Right atrium auricular region (tissue), 2 donors: ENCODE results near the gene CNPY1. TPM values are rescaled to one million over a fixed set of nuclear protein-coding genes. Genes with fewer than 3 reads are reported as not detected.
"Not testable (repeated sequence)": the region's sequence is repeated elsewhere in the genome, so short reads cannot be mapped to it uniquely, and the experiment has no call there.

Experiments used
- DNase-seq: peaks from one replicate; pipeline ENCODE4 v3.0.0-alpha.2; 2019; ENCODE audit warnings: low spot score
- H3K27ac ChIP-seq, 2 donors: fragments of 200-600 bp; sonication (generic); 1 replicate in 1 of 2; 2 replicates in 1 of 2; pipeline ENCODE4 v1.5.1; 2016 to 2019
- H3K27me3 ChIP-seq, 2 donors: fragments of 200-600 bp; sonication (generic); one replicate each; pipeline versions ENCODE4 v1.5.1 to v1.6.0; 2017 to 2019
- H3K36me3 ChIP-seq: fragments of 200-600 bp; sonication (generic); one replicate; pipeline ENCODE4 v1.5.1; 2016
- H3K4me1 ChIP-seq, 2 donors: fragments of 200-600 bp; sonication (generic); one replicate each; pipeline versions ENCODE4 v1.5.1 to v1.6.0; 2017 to 2019
- H3K4me3 ChIP-seq, 2 donors: fragments of 200-600 bp; sonication (generic); 1 replicate in 1 of 2; 2 replicates in 1 of 2; pipeline ENCODE4 v1.5.1; 2017 to 2019; ENCODE audit warnings: mild to moderate bottlenecking in 1 of 2, moderate library complexity in 1 of 2
- H3K9me3 ChIP-seq, 2 donors: fragments of 200-600 bp; sonication (generic); one replicate each; pipeline ENCODE4 v1.5.1; 2019
- CTCF ChIP-seq, 2 donors: fragments of 200-600 bp; sonication (generic); IDR thresholded peaks; one replicate each; pipeline ENCODE4 v1.5.1; 2019; ENCODE audit warnings: antibody characterized with exemption in 2 of 2
- total RNA-seq, 2 donors: library from RNA; depleted of rRNA; stranded (reverse); fragments of >200 nt; gene quantifications; one replicate each; pipeline ENCODE4 v1.1.0, GENCODE V29; 2016

CNPY1 gene
- total RNA-seq, 2 donors from 2014 or later, result not detected

GRCh38 chr7:155566011-155566836, 19.9 kb upstream of the CNPY1 start:
- no peak for DNase-seq
- no peaks in the 10 kb centered on the region for H3K4me1 ChIP-seq
- no peaks in the 10 kb centered on the region for H3K9me3 ChIP-seq
- TF ChIP-seq CTCF (IDR thresholded peaks at IDR 0.05), result no peak
- no peaks in the 10 kb centered on the region for H3K36me3 ChIP-seq
- H3K27me3 ChIP-seq, result no peaks in the 10 kb centered on the region
- H3K4me3 ChIP-seq, result no peak overlapping the region
- H3K27ac ChIP-seq, result no peak overlapping the region

GRCh38 chr7:155565596-155565995, 19.2 kb upstream of the CNPY1 start:
- H3K4me3 ChIP-seq, result no peak overlapping the region
- TF ChIP-seq CTCF (IDR thresholded peaks at IDR 0.05), result no peak
- no peaks in the 10 kb centered on the region for H3K4me1 ChIP-seq
- no peak overlapping the region for H3K27ac ChIP-seq
- H3K36me3 ChIP-seq, result no peaks in the 10 kb centered on the region
- H3K9me3 ChIP-seq, result no peaks in the 10 kb centered on the region
- DNase-seq, result no peak
- no peaks in the 10 kb centered on the region for H3K27me3 ChIP-seq

GRCh38 chr7:155562976-155563375, 16.6 kb upstream of the CNPY1 start:
- not testable (repeated sequence) for DNase-seq, H3K27me3 ChIP-seq, H3K27ac ChIP-seq, H3K36me3 ChIP-seq, H3K9me3 ChIP-seq, H3K4me3 ChIP-seq, H3K4me1 ChIP-seq

- no peak overlapping the region for H3K4me3 ChIP-seq
- H3K27me3 ChIP-seq, result no peaks in the 10 kb centered on the region
- TF ChIP-seq CTCF (IDR thresholded peaks at IDR 0.05), result no peak
- no peak overlapping the region for H3K27ac ChIP-seq
- H3K4me1 ChIP-seq, result no peaks in the 10 kb centered on the region
- no peaks in the 10 kb centered on the region for H3K36me3 ChIP-seq
- DNase-seq, result no peak
- H3K9me3 ChIP-seq, result no peaks in the 10 kb centered on the region
These were observed 15.7 kb upstream of the CNPY1 start for GRCh38 chr7:155562106-155562505.

GRCh38 chr7:155560982-155561686, 14.8 kb upstream of the CNPY1 start:
- no peak for DNase-seq
- no peaks in the 10 kb centered on the region for H3K4me1 ChIP-seq
- H3K9me3 ChIP-seq, result no peaks in the 10 kb centered on the region
- H3K4me3 ChIP-seq, result no peak overlapping the region
- TF ChIP-seq CTCF (IDR thresholded peaks at IDR 0.05), result no peak
- no peaks in the 10 kb centered on the region for H3K36me3 ChIP-seq
- no peaks in the 10 kb centered on the region for H3K27me3 ChIP-seq
- H3K27ac ChIP-seq, result no peak overlapping the region

- no peaks in the 10 kb centered on the region for H3K4me1 ChIP-seq
- no peak for TF ChIP-seq CTCF (IDR thresholded peaks at IDR 0.05)
- no peak overlapping the region for H3K4me3 ChIP-seq
- H3K9me3 ChIP-seq, result no peaks in the 10 kb centered on the region
- no peaks in the 10 kb centered on the region for H3K36me3 ChIP-seq
- DNase-seq, result no peak
- H3K27me3 ChIP-seq, result no peaks in the 10 kb centered on the region
- no peak overlapping the region for H3K27ac ChIP-seq
These were observed 14.0 kb upstream of the CNPY1 start for GRCh38 chr7:155560196-155560885.
